Measurements from ENCODE around the gene SIGLEC15. TPM values are rescaled to one million over a fixed set of nuclear protein-coding genes. Genes with fewer than 3 reads are reported as not detected.

SIGLEC15 gene
- total and polyA plus RNA-seq, 4 donors: 0.17 to 0.42 (median 0.29) TPM

GRCh38 chr18:45871431-45872084 lies 46.1 kb downstream of the SIGLEC15 start:
- Histone ChIP-seq H3K9ac (ENCODE audit: low read depth in 1 of 2, low read length in 2 of 2) (no peak overlapping the region), H3K27me3 (ENCODE audit: control insufficient read depth in 4 of 4, insufficient read depth in 4 of 4, low read length in 3 of 4) (no peaks in the 10 kb centered on the region), H3K4me1 (ENCODE audit: control insufficient read depth in 4 of 4, insufficient read depth in 4 of 4, low read length in 3 of 4) (peaks cover 0 to 7% (median 4%) of the 10 kb centered on the region in 4 donors), H3K36me3 (ENCODE audit: control insufficient read depth in 4 of 4, insufficient read depth in 3 of 4, low read depth in 1 of 4, low read length in 3 of 4) (peaks cover 5 to 17% (median 11%) of the 10 kb centered on the region in 4 donors), H3K4me3 (ENCODE audit: low read depth in 1 of 3, low read length in 3 of 3) (no peak overlapping the region), H3K9me3 (ENCODE audit: control insufficient read depth in 4 of 4, low read length in 3 of 4) (no peaks in the 10 kb centered on the region), H3K27ac (ENCODE audit: low read depth in 1 of 2, low read length in 2 of 2) (no peak overlapping the region)
- TF ChIP-seq, protein P1, sequence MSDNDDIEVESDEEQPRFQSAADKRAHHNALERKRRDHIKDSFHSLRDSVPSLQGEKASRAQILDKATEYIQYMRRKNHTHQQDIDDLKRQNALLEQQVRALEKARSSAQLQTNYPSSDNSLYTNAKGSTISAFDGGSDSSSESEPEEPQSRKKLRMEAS (IDR thresholded peaks at IDR 0.05): no peak
- TF ChIP-seq ATF3 (IDR thresholded peaks at IDR 0.05): no peak
- no peak for TF ChIP-seq EGR1 (IDR thresholded peaks at IDR 0.05; ENCODE audit: low read depth in 2 of 2)
- TF ChIP-seq RAD21 (IDR thresholded peaks at IDR 0.05): no peak
- no peak for TF ChIP-seq REST (IDR thresholded peaks at IDR 0.05)
- TF ChIP-seq, protein P2, sequence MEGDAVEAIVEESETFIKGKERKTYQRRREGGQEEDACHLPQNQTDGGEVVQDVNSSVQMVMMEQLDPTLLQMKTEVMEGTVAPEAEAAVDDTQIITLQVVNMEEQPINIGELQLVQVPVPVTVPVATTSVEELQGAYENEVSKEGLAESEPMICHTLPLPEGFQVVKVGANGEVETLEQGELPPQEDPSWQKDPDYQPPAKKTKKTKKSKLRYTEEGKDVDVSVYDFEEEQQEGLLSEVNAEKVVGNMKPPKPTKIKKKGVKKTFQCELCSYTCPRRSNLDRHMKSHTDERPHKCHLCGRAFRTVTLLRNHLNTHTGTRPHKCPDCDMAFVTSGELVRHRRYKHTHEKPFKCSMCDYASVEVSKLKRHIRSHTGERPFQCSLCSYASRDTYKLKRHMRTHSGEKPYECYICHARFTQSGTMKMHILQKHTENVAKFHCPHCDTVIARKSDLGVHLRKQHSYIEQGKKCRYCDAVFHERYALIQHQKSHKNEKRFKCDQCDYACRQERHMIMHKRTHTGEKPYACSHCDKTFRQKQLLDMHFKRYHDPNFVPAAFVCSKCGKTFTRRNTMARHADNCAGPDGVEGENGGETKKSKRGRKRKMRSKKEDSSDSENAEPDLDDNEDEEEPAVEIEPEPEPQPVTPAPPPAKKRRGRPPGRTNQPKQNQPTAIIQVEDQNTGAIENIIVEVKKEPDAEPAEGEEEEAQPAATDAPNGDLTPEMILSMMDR (IDR thresholded peaks at IDR 0.05; ENCODE audit: low read depth, low read length, missing input control): no peak
- TF ChIP-seq HNF4G (IDR thresholded peaks at IDR 0.05): no peak
- TF ChIP-seq, protein P3, sequence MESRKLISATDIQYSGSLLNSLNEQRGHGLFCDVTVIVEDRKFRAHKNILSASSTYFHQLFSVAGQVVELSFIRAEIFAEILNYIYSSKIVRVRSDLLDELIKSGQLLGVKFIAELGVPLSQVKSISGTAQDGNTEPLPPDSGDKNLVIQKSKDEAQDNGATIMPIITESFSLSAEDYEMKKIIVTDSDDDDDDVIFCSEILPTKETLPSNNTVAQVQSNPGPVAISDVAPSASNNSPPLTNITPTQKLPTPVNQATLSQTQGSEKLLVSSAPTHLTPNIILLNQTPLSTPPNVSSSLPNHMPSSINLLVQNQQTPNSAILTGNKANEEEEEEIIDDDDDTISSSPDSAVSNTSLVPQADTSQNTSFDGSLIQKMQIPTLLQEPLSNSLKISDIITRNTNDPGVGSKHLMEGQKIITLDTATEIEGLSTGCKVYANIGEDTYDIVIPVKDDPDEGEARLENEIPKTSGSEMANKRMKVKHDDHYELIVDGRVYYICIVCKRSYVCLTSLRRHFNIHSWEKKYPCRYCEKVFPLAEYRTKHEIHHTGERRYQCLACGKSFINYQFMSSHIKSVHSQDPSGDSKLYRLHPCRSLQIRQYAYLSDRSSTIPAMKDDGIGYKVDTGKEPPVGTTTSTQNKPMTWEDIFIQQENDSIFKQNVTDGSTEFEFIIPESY (IDR thresholded peaks at IDR 0.05): no peak
- TF ChIP-seq TAF1 (conservative IDR thresholded peaks at IDR 0.05): no peak
- no peak for TF ChIP-seq HNF4A (conservative IDR thresholded peaks at IDR 0.05)
- no peak for TF ChIP-seq YY1 (IDR thresholded peaks at IDR 0.05)
- no peak for TF ChIP-seq SP1 (IDR thresholded peaks at IDR 0.05)
- TF ChIP-seq FOXA2 (IDR thresholded peaks at IDR 0.05): no peak
- 79% methylated on average over 5 of the region's 5 CpGs for whole genome bisulfite sequencing
- DNase-seq (ENCODE audit: low spot score): no peak

Data from liver (tissue), 9 donors.